Liver (tissue), 3 donors: Measurements from ENCODE around the gene CCNE1.

Experiments
- ATF3 ChIP-seq: IDR thresholded peaks from 2 replicates; pipeline ENCODE4 v1.6.1; 2016; ENCODE audit warnings: antibody characterized with exemption
- RXRA ChIP-seq, 2 donors: IDR thresholded peaks; 2 replicates each; pipeline ENCODE4 v1.6.1; 2017 to 2018; ENCODE audit warnings: antibody characterized with exemption in 2 of 2, mild to moderate bottlenecking in 1 of 2
- TF ChIP-seq, protein P1 (sequence below): fragments of 150-350 bp; IDR thresholded peaks from 2 replicates; pipeline ENCODE4 v1.5.1; 2017; ENCODE audit warnings: improper control_type of control experiment, low read depth, low read length; ENCODE audit not compliant: missing input control
- TF ChIP-seq, protein P2 (sequence below): IDR thresholded peaks from 2 replicates; pipeline ENCODE4 v1.6.1; 2016; ENCODE audit warnings: antibody characterized with exemption
- TF ChIP-seq, protein P3 (sequence below): IDR thresholded peaks from 2 replicates; pipeline ENCODE4 v1.6.1; 2016; ENCODE audit warnings: antibody characterized with exemption, mild to moderate bottlenecking
- donor health status: healthy.
- donor health status: healthy.

GRCh38 chr19:29819986-29820385, 8.2 kb downstream of the CCNE1 start:
- TF ChIP-seq, protein P1, sequence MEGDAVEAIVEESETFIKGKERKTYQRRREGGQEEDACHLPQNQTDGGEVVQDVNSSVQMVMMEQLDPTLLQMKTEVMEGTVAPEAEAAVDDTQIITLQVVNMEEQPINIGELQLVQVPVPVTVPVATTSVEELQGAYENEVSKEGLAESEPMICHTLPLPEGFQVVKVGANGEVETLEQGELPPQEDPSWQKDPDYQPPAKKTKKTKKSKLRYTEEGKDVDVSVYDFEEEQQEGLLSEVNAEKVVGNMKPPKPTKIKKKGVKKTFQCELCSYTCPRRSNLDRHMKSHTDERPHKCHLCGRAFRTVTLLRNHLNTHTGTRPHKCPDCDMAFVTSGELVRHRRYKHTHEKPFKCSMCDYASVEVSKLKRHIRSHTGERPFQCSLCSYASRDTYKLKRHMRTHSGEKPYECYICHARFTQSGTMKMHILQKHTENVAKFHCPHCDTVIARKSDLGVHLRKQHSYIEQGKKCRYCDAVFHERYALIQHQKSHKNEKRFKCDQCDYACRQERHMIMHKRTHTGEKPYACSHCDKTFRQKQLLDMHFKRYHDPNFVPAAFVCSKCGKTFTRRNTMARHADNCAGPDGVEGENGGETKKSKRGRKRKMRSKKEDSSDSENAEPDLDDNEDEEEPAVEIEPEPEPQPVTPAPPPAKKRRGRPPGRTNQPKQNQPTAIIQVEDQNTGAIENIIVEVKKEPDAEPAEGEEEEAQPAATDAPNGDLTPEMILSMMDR: no peak
- TF ChIP-seq, protein P2, sequence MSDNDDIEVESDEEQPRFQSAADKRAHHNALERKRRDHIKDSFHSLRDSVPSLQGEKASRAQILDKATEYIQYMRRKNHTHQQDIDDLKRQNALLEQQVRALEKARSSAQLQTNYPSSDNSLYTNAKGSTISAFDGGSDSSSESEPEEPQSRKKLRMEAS: no peak
- TF ChIP-seq ATF3: no peak
- no peak for TF ChIP-seq RXRA (IDR thresholded peaks at IDR 0.05)
- TF ChIP-seq, protein P3, sequence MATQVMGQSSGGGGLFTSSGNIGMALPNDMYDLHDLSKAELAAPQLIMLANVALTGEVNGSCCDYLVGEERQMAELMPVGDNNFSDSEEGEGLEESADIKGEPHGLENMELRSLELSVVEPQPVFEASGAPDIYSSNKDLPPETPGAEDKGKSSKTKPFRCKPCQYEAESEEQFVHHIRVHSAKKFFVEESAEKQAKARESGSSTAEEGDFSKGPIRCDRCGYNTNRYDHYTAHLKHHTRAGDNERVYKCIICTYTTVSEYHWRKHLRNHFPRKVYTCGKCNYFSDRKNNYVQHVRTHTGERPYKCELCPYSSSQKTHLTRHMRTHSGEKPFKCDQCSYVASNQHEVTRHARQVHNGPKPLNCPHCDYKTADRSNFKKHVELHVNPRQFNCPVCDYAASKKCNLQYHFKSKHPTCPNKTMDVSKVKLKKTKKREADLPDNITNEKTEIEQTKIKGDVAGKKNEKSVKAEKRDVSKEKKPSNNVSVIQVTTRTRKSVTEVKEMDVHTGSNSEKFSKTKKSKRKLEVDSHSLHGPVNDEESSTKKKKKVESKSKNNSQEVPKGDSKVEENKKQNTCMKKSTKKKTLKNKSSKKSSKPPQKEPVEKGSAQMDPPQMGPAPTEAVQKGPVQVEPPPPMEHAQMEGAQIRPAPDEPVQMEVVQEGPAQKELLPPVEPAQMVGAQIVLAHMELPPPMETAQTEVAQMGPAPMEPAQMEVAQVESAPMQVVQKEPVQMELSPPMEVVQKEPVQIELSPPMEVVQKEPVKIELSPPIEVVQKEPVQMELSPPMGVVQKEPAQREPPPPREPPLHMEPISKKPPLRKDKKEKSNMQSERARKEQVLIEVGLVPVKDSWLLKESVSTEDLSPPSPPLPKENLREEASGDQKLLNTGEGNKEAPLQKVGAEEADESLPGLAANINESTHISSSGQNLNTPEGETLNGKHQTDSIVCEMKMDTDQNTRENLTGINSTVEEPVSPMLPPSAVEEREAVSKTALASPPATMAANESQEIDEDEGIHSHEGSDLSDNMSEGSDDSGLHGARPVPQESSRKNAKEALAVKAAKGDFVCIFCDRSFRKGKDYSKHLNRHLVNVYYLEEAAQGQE: no peak
